ENCODE data around the gene THRAP3. TPM values are rescaled to one million over a fixed set of nuclear protein-coding genes. Genes with fewer than 3 reads are reported as not detected.
A peak's percentile ranks its signal among the peaks of the same experiment; 100 is the strongest.

THRAP3 gene
- total RNA-seq, 1 experiment from 2014 or later, result 86.8 TPM

GRCh38 chr1:36306902-36307456, 82.7 kb downstream of the THRAP3 start:
- intact Hi-C loops (cut with micrococcal nuclease; ENCODE audit: unreplicated experiment), result loop anchor here (1.0 kb wide), 1 partner anchor 114 kb away; no protein-coding TSS in a partner anchor
- Histone ChIP-seq H3K4me1 (peaks cover 10% of the 10 kb centered on the region), H3K4me3 (ENCODE audit: low read depth, low read length) (peak overlapping the region; percentile 53), H3K9me3 (no peaks in the 10 kb centered on the region), H3K36me3 (ENCODE audit: control insufficient read depth, insufficient read depth, low read length) (peaks cover 1% of the 10 kb centered on the region), H3K27me3 (replicated peaks; ENCODE audit: control insufficient read depth, insufficient read depth, low read length) (no peaks in the 10 kb centered on the region)
- Mint-ChIP-seq H3K4me1 (ENCODE audit: low read depth, unreplicated experiment) (no peaks in the 10 kb centered on the region), H3K4me3 (ENCODE audit: unreplicated experiment) (peak overlapping the region; percentile 82), H3K27me3 (ENCODE audit: insufficient read depth, unreplicated experiment) (no peaks in the 10 kb centered on the region), H3K9me3 (ENCODE audit: unreplicated experiment) (no peaks in the 10 kb centered on the region), H3K36me3 (ENCODE audit: insufficient read depth, unreplicated experiment) (peaks cover 68% of the 10 kb centered on the region), H3K27ac (ENCODE audit: unreplicated experiment) (peak overlapping the region; percentile 46)
- DNase-seq, result peak; percentile 91 to 94
- CTCF ChIA-PET, result interaction anchor here (0.5 to 0.8 kb wide), 2 partner anchors 78 to 710 kb away, joined by 3 read pairs; no protein-coding TSS in a partner anchor
- POLR2A ChIA-PET, result interaction anchor here (0.9 to 1.8 kb wide), 3 partner anchors 13 to 80 kb away, joined by 3 to 9 read pairs (median 6); partner anchors contain the start of gene EVA1B
- BruUV-seq (replicated peaks), result no TSS peak
- no peak for TF ChIP-seq CTCF (IDR thresholded peaks at IDR 0.05; ENCODE audit: insufficient read depth in 1 of 2, low read depth in 1 of 2, low read length in 1 of 2, severe bottlenecking in 1 of 2, unreplicated experiment in 1 of 2)

DNA sequence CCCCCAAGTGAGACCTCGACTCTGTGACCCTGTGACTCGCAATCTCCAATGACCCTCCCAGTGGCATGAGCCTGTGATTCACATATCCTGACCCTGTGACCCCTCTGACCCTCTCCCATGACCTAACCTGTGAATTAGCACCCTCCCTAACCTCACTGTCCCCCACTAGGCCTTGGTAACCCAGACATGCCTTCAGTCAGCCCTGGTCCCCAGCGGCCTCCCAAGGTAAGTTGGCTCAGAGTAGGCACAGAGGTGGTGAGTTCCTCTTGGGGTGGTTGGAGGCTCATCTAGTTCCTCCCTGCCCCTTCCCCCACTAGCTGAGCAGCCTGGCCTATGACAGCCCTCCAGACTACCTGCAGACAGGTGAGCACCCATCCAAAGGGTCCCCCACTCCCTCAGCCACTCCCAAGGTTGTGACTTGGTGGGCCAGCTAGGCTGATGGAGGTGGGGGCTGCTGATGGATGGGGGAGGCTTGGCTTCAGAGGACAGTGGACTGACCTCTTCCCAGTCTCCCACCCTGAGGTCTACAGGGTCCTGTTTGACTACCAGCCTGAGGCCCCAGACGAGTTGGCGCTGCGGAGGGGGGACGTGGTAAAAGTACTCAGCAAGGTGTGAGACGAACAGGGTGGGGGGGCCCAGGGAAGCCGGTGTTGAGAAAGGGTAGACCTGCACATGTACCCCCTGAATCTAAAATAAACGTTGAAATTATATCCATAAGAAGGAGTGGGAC, 83.5 kb downstream of the THRAP3 start:
- no peaks in the 10 kb centered on the region for H3K9me3 Mint-ChIP-seq (ENCODE audit: unreplicated experiment)
- H3K4me1 Mint-ChIP-seq (ENCODE audit: low read depth, unreplicated experiment), result no peaks in the 10 kb centered on the region
- H3K36me3 ChIP-seq (ENCODE audit: control insufficient read depth, insufficient read depth, low read length), result peaks cover 1% of the 10 kb centered on the region
- H3K27ac Mint-ChIP-seq (ENCODE audit: unreplicated experiment), result no peak overlapping the region
- H3K4me3 ChIP-seq (ENCODE audit: low read depth, low read length), result peak overlapping the region; percentile 53
- no peaks in the 10 kb centered on the region for H3K27me3 ChIP-seq (replicated peaks; ENCODE audit: control insufficient read depth, insufficient read depth, low read length)
- DNase-seq, result no peak
- BruUV-seq (replicated peaks), result TSS peak; percentile 11
- no peaks in the 10 kb centered on the region for H3K9me3 ChIP-seq
- H3K36me3 Mint-ChIP-seq (ENCODE audit: insufficient read depth, unreplicated experiment), result peaks cover 60% of the 10 kb centered on the region
- TF ChIP-seq CTCF (IDR thresholded peaks at IDR 0.05; ENCODE audit: insufficient read depth in 1 of 2, low read depth in 1 of 2, low read length in 1 of 2, severe bottlenecking in 1 of 2, unreplicated experiment in 1 of 2), result no peak
- H3K4me1 ChIP-seq, result peaks cover 10% of the 10 kb centered on the region
- intact Hi-C loops (cut with micrococcal nuclease; ENCODE audit: unreplicated experiment), result no loop called here
- H3K4me3 Mint-ChIP-seq (ENCODE audit: unreplicated experiment), result peak overlapping the region; percentile 82
- ChIA-PET CTCF (interaction anchor here (0.5 kb wide), 1 partner anchor 710 kb away, joined by 3 read pairs; no protein-coding TSS in a partner anchor), POLR2A (interaction anchor here (1.8 kb wide), 1 partner anchor 16 kb away, joined by 9 read pairs; the partner anchor contains the start of gene EVA1B)
- H3K27me3 Mint-ChIP-seq (ENCODE audit: insufficient read depth, unreplicated experiment), result no peaks in the 10 kb centered on the region

DNA sequence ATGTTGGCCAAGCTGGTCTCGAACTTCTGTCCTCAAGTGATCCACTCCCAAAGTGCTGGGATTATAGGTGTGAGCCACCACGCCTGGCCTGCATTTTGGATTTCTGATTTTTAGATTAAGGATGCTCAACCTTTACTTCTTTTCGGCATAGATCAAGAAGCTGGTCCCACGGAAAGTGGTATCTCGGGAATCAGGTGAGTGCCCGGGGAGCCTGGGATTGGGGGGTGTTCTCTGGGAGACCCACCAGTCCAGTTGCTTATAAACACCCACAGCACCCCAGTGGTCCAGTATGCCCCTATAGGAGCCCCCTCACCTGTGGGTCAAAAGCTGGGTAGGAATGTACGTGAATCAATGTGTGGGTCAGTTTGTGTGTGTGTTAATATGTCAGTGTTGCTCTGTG, 85.2 kb downstream of the THRAP3 start:
- intact Hi-C loops (cut with micrococcal nuclease; ENCODE audit: unreplicated experiment), result no loop called here
- ChIA-PET CTCF (no interaction called here), POLR2A (no interaction called here)
- H3K27me3 ChIP-seq (replicated peaks; ENCODE audit: control insufficient read depth, insufficient read depth, low read length), result no peaks in the 10 kb centered on the region
- peaks cover 10% of the 10 kb centered on the region for H3K4me1 ChIP-seq
- no peak for TF ChIP-seq CTCF (IDR thresholded peaks at IDR 0.05; ENCODE audit: insufficient read depth in 1 of 2, low read depth in 1 of 2, low read length in 1 of 2, severe bottlenecking in 1 of 2, unreplicated experiment in 1 of 2)
- H3K4me3 Mint-ChIP-seq (ENCODE audit: unreplicated experiment), result no peak overlapping the region
- no peak overlapping the region for H3K4me3 ChIP-seq (ENCODE audit: low read depth, low read length)
- H3K27ac Mint-ChIP-seq (ENCODE audit: unreplicated experiment), result no peak overlapping the region
- BruUV-seq (replicated peaks), result no TSS peak
- no peaks in the 10 kb centered on the region for H3K27me3 Mint-ChIP-seq (ENCODE audit: insufficient read depth, unreplicated experiment)
- no peaks in the 10 kb centered on the region for H3K36me3 ChIP-seq (ENCODE audit: control insufficient read depth, insufficient read depth, low read length)
- DNase-seq, result no peak
- no peaks in the 10 kb centered on the region for H3K4me1 Mint-ChIP-seq (ENCODE audit: low read depth, unreplicated experiment)
- no peaks in the 10 kb centered on the region for H3K9me3 Mint-ChIP-seq (ENCODE audit: unreplicated experiment)
- H3K36me3 Mint-ChIP-seq (ENCODE audit: insufficient read depth, unreplicated experiment), result peaks cover 44% of the 10 kb centered on the region
- no peaks in the 10 kb centered on the region for H3K9me3 ChIP-seq

All from Caco-2 (cell line).